GM21619 (cell line): ENCODE results near the gene OSTN.
"Not testable (repeated sequence)": the region's sequence is repeated elsewhere in the genome, so short reads cannot be mapped to it uniquely, and the experiment has no call there.

Experiments used
- ATAC-seq: cut with Tn5 transposase; IDR thresholded peaks from one replicate; pipeline ENCODE4 v1.9.1; 2021; ENCODE audit not compliant: unreplicated experiment

Gene OSTN

GRCh38 chr3:191198932-191199331 lies at the start of gene OSTN:
OSTN (plus strand) TSS chr3:191199241; CDS start chr3:191212533, 13,292 bp downstream.
- ATAC-seq, result no peak

- no peak for ATAC-seq
These were observed 47.4 kb upstream of the OSTN start for GRCh38 chr3:191151653-191152052.

DNA sequence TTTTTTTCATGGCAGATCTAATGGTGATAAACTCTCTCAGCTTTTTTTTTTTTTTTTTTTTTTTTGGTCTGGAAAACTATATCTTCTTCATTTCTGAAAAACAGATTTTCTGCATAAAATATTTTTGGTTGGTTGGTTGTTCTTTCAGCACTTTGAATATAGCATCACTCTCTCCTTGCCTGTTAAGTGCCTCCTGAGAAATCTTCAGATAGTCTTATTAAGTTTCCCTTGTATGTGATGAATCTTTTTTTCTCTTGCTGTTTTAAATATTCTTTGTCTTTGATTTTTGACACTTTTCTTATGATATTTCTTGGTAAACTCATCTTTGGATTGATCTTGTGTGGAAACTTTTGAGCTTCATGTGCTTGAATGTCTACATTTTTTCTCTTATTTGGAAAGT lies 44.2 kb upstream of the OSTN start:
- no peak for ATAC-seq

DNA sequence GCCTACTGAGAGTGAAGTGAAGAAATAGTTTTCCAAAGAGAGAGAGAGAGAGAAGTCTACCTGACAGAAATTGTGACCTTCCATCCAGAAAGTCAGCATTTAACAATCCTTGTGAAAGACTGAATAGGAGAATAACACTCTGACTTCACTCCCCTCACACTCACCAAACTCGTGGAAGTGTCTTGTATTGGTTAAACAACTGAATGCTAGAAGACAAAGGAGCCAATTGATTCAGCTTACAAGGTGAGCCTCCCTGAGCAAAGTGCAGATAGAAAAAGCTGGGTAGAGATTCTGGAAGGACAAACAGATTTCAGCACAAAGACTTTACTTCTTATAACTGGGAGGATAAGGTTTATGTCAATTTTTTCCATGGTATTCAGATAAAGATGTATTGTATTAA lies 40.8 kb upstream of the OSTN start:
- ATAC-seq, result no peak

DNA sequence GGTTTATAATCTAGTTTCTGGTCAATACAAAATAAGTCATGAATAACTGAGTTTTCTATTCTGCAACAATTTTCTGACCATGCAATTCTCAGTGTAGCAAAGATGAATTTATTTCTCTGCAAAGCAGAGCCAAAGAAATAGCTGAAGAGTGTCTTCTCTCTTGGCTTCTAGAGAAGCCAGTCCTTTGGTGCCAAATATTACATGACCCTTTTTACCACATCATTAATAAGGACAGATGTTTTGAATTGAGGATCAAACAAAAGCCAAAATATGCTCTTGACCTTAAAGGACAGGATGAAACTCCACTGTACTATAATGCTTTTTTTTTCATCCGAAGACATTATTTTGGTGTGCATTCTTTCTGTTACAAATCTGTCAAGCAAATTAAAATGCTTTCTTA lies 40.2 kb upstream of the OSTN start:
- ATAC-seq, result no peak

GRCh38 chr3:191165802-191166201 lies 33.2 kb upstream of the OSTN start:
- ATAC-seq, result no peak

- no peak for ATAC-seq
These were observed 32.7 kb upstream of the OSTN start for GRCh38 chr3:191166368-191166767.

DNA sequence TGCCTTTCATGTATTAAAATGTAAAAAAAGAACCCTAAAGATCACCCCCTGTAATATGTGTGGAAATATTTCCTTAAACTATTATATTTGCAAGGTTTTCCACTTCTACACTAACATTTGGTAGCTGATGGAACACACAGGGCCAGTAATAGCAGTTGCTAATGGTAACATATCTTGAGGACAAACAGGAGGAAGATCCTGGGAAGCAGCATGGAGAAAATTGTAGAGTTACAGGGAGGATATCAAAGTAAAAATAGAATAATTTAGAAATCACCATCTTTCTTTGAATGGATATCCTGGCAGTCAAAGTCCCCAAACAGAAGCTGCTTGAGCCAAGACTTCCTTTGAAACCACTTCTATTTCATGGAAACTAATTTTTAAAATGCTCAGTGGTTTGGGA lies 29.5 kb upstream of the OSTN start:
- ATAC-seq, result no peak

DNA sequence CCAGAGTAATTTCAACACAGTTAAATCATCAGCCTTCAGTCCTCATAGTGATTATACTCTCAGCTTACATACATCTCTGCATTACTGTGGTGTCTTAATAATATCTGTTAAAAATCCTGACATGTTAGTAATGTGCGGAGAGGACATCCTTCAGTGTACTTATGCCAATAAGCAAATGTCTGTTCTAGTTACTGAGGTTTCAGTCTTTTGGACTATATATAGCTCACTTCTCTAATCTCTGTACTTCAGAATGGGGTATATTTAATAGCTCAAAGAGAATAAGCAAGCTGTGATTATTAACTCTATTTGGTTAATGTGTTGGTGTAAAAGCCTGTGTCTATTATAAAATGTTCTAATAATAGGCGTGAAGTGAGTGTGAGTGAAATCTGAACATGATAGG lies 28.9 kb upstream of the OSTN start:
- peak; percentile 85 for ATAC-seq

DNA sequence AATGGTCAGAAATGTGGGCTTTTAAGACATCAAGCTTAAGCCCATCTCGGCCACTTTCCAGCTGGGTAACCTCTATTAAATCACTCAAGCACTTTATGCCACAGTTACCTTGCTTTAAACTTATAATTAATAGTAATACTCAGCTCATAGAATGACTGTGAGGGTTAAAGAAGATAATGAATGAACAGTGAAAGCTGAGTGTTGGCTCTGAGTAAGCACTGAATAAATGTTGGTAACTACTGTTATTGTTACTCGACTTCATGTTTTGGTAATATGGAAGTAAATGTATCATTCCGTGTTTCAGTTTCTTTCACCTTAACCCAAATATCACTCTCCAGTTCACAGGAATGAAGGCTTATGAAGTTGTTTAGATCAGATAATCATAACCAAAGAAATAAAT lies 23.9 kb upstream of the OSTN start:
- no peak for ATAC-seq

DNA sequence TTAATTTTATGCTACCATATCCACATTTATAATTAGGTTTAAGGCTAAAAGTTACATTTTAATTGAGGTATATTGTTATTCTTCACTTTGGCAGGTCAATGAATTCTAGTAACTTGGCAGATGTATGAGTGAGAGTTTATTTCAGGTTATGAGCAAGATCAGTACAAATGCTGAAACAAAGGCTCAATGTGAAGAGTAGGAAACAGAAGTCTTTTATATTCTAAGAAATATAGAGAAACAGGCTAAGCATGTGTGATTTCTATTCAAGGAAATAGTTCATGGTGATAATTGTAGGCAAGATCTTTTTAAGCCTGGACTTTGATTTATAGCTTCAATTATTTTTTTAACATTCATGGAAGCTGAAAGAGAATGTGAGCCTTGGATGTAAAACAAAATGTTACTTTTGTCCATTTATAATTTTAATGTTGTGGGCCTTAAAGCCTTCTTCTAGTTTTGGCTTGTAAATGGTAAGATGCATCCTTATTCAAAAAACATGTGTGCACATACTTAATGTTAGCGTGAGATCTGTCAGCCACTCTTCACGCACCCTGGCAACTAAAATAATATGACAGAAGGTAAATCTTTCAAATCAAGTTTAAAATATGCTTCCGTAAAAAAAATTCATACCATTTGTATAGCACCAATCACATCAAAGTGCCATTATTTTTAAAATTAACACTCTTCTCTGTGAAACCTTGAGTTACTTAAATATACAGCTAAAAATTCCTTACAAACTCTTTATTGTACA lies 22.8 kb upstream of the OSTN start:
- ATAC-seq, result no peak

DNA sequence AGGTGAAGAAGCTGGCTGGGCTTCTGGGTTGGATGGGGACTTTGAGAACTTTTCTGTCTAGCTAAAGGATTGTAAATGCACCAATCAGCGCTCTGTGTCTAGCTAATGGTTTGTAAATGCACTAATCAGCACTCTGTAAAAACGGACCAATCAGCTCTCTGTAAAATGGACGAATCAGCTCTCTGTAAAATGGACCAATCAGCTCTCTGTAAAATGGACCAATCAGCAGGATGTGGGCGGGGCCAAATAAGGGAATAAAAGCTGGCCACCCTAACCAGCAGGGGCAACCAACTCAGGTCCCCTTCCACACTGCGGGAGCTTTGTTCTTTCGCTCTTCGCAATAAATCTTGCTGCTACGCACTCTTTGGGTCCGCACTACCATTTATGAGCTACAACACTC lies 13.7 kb upstream of the OSTN start:
- not testable (repeated sequence) for ATAC-seq

DNA sequence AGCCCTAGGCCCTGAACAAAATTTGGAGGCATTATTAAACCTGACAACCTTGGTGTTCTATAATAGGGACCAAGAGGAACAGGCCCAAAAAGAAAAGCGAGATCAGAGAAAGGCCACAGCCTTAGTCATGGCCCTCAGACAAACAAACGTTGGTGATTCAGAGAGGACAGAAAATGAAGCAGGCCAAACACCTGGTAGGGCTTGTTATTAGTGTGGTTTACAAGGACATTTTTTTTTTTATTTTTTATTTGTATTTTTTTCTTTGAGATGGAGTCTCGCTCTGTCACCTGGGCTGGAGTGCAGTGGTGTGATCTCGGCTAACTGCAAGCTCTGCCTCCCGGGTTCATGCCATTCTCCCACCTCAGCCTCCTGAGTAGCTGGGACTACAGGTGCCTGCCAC lies 10.8 kb upstream of the OSTN start:
- ATAC-seq, result not testable (repeated sequence)

DNA sequence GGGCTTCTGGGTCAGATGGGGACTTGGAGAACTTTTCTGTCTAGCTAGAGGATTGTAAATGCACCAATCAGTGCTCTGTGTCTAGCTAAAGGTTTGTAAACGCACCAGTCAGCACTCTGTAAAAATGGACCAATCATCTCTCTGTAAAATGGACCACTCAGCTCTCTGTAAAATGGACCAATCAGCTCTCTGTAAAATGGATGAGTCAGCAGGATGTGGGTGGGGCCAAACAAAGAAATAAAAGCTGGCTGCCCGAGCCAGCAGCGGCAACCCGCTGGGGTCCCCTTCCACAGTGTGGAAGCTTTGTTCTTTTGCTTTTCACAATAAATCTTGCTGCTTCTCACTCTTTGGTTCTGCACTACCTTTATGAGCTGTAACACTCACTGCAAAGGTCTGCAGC lies 6.8 kb upstream of the OSTN start:
- ATAC-seq, result not testable (repeated sequence)

- no peak for ATAC-seq
These were observed 6.1 kb upstream of the OSTN start for GRCh38 chr3:191192941-191193340.

DNA sequence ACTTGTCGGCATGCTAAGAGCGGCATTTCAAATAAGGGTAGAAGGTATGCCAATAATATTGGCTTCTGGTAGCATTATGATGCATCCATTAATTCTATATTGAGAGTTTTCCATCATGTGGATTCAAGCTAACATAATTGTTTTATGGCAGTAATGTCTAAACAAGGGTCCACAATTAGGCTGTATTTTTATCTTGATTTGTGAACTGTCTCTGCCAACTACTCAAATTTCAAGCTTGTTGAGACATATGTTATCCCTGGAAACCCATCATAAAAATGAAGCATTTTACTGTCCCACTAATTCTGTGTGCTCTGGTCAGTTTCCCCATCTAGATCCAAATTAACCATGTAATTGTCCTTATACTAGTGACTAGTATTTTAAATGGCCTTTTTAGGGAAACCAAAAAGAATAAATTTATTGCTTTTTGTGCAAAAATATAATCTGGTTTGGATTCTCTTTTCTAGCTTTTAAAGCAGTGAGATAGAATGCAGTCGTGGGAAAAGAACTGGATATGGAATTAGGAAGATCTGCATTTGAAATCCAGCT lies 1.2 kb upstream of the OSTN start:
- ATAC-seq, result no peak

DNA sequence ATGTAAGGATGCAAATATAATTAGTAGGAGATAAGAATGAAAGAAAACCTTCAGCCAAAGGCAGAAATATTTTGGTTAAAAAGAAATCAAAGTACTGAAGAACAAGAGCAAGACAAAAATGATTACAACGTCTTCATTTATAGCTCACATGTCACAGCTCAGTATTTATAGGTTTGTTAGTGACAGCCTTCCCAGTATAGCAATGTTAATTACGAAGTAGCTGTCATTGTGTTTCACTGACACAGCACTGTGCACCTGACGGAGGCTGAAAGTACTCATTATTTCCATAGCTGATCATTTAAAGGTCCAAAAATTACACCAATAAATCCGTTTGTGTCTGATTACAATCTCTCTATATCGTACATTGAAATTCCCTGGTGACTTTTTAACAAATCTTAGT lies 561 bp upstream of the OSTN start:
- no peak for ATAC-seq

- no peak for ATAC-seq
These were observed 11.0 kb downstream of the OSTN start for GRCh38 chr3:191210032-191210431.

DNA sequence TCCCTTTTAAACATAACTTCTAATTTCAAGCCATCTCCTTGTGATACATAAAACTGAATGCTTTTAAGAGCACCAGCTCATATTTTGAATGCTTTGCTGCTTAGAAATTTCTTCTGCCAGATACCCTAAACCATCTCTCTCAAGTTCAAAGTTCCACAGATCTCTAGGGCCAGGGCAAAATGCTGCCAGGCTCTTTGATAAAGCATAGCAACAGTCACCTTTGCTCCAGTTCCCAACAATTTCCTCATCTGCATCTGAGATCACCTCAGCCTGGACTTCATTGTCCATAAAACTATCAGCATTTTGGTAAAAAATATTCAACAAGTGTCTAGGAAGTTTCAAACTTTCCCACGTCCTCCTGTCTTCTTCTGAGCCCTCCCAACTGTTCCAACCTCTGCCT lies 17.5 kb downstream of the OSTN start:
- ATAC-seq, result no peak

- ATAC-seq, result no peak
These were observed 18.3 kb downstream of the OSTN start for GRCh38 chr3:191217301-191217700.

DNA sequence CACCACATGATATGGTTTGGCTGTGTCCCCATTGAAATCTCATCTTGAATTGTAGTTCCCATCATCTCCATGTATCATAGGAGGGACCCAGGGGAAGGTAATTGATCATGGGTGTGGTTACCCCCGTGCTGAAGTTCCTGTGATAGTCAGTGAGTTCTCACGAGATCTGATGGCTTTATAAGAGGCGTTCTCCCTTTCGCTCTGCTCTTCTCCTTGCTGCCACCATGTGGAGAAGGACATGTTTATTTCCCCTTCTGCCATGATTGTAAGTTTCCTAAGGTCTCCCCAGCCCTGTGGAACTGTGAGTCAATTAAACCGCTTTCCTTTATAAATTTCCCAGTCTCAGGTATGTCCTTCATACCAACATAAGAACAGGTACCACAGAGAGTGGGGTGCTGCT lies 21.9 kb downstream of the OSTN start:
- no peak for ATAC-seq

DNA sequence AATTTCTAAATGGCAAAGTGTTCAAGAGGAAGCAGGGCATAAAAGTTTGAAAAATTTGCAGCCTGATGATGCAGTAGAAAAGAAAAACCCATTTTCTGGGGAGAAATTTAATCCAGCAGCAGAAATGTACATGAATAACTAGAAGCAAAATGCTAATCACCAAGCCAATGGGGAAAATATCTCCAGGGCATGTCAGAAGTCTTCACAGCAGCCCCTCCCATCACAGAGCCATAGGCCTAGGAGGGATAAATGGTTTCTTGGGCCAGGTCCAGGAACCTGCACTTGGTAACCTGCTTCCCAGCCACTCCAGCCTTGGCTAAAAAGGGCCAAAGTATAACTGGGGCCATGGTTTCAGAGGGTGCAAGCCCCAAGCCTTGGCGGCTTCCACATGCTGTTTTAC lies 22.6 kb downstream of the OSTN start:
- ATAC-seq, result no peak

- no peak for ATAC-seq
These were observed 28.5 kb downstream of the OSTN start for GRCh38 chr3:191227541-191227940.
